Fibroblast of skin of back (primary cell): Measurements from ENCODE around the gene CGREF1.
"Not testable (repeated sequence)": the region's sequence is repeated elsewhere in the genome, so short reads cannot be mapped to it uniquely, and the experiment has no call there.

ENCODE experiments used
- DNase-seq: peaks from one replicate; pipeline ENCODE4 v3.0.0-alpha.2; 2013

CGREF1 gene

DNA sequence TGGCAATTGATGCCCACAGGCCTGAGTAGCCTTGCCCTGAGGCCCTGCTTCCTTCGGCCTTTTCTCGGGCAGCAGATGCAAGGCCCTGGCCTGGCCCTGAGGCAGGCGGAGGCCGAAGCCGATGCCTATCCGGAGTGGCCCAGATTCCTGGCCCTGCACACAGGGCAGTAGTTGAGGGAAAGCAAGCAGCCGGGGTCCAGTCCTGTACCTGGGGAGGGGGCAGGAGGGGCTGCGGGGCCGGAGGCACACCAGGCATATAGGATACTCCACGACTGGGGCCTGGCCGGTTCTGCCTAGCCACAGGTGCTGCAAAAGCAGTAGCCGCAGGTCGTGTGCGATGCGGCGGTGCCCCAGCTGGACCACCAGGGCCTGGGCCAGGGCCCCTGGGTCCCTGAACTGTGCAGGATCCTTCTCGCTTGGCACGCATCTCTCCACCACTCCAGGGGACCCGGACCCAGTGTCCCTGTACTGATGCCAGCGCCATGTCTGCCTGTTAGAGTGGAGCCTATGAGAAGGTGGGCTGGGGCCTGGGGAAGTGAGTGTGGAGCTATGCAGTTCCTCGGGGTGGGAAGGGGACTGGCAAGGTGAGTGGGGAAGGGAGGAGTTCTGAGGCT lies 18.5 kb upstream of the CGREF1 start:
- no peak for DNase-seq

DNA sequence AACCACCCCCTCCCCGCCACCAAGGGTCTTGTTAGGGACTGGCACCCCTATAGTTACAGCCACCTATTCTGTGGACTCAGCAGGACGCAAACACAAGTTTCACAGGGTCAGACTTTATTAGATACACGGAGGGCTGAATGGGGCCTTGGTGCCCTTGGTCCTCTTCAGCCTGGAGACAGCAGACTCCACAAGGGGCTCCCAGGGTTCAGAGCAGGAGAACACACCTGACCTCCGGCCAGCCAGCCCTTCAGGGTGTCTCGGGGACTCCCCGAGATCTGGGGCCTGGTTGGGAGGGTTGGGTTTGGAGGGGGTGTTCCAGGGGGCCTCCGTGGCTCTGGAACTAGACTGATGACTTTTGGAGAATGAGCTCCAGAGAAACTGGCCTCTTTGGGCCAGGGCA lies 17.8 kb upstream of the CGREF1 start:
- DNase-seq = no peak

DNA sequence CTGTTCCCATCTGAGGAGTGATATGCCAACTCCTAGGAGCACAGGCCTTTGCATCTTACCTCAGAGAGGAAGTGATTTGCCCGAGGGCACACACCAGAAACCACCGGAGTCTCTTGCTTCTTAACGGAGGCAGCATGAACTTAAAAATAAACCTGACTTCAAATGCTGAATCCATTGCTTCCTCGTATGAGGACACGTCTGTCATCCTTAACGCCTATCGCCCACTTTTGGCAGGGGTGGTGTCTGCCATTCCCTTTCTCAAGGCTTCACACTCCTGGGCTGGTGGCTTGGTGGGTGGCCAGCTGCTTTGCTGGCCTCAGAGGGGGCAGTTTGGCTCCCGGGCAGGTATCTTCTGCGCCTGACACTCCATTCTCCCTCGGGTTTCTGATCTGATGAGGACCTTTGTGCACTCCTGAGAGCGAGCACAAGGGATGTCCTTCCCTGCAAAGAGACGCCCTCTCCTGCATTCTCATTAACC lies 16.6 kb upstream of the CGREF1 start:
- DNase-seq = no peak

DNA sequence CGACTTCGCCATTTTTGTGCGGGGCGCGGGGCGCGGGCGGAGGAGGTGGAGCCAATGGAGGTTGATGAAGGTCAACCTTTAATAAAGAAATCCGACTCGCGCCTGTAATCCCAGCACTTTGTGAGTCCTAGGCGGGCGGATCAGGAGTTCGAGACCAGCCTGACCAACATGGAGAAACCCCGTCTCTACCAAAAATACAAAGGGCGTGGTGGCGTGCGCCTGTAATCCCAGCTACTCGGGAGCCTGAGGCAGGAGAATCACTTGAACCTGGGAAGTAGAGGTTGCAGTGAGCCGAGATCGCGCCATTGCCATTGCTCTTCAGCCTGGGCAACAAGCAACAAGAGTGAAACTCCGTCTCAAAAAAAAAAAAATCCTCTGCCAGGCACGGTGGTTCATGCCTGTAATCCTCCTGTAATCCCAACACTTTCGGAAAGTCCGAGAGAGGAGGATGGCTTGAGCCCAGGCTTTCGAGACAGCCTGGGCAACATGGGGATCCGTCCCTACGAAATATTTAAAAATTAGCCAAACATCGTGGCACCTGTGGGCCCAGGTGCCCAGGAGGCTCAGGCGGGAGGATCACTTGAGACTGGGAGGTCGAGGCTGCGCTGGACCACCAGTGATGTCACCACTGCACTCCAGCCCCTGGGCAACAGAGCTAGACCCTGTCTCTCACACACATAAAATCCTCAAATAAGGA lies 16.0 kb upstream of the CGREF1 start:
- no peak for DNase-seq

DNA sequence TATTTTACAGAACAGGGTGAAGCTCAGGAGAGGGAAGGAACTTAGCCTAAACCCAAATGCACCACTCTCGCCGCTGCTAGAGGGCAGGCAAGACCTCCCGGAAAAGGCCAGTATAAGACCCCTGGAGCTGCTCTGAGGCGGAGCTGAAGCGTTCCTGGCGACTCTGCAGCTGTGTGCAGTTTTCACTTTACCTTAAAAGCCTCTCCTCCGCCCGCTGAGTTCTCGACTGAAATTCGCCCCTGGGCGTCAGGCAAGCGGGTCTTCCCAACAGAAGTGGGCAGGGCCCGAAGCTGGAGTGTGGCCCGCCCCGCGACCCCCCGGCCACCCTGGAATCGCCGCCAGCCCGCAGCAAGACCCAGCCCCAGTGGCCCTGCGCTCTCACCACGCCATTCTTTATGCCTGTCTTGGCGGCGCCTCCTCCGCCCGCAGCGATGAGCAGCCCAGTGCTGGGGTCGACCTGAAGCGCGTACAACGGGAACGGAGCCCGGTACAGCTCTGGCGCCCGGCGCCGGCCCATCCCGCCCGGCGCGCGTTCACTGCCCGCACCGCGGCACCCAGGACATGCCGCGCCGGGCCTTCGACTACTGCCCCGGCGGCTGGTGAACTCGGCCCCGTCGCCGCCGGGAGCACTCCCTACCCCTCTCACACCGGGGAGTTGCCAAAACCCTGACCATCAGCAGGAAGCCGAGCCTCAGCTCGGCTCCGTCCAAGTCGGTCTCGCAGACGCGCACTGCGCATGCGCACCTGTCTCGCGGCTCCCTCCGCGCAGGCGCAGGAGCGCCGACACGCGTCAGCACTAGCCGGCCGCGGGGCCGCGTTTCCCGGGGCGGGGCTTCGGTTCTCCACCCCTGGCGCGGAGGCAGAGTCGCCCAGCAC lies 15.2 kb upstream of the CGREF1 start, which contains the start of gene PREB:
Gene PREB (minus strand): TSS at position 732 of the 876 bp plus-strand sequence. CDS start 215 bp downstream, at position 517.
- DNase-seq = peak; percentile 92

DNA sequence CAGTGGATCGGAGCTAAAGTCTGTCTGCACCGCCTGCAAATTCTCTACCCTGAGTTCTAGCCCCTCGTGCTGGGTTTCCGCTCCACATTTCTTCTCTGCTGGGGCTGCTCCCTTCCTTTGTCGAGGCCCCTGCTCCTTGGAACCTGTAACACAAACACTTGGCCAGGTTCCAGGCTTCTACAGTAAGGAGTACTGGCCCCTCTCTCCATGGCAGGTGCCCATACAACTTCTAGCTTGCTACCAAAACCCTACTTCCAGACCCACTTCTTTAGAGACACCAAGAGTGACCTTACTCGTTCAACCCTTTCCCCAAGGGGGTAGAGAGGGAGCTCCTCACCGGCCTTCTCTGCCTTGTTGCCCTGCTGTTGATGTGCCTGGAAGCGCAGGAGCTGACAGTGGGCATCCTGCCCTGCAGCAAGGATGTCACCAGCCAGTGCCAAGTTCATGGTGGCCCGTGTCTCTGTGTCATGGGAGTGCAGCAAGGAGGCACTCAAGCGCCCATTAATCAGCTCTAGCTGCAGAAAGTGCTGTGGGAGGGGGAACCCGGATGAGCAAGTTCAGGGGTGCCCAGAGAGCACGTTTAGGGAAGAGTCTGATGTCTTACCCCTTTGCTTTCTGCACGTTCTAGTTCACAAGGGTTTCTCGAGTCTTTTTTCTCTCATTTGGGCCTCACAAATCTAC lies 14.4 kb upstream of the CGREF1 start:
- DNase-seq = no peak

DNA sequence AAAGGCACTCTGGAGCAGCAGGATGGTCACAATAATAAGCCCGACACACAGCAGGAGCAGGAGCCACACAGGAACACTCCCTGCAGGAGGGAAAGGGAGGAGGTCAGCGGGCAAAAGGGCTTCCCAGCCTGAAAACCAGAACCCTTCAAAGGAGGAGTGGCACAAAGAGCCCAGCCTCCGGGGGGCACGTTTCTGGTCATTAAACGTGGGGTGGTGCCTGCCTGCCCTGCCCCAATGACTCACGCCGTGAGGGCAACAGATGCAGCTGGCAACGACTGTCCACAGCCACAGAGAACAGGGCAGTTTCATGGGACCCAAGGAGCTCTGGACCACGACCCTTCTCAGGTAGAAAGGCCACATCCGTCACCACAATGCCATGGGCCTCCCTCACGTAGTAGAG lies 12.5 kb upstream of the CGREF1 start:
- DNase-seq = no peak

DNA sequence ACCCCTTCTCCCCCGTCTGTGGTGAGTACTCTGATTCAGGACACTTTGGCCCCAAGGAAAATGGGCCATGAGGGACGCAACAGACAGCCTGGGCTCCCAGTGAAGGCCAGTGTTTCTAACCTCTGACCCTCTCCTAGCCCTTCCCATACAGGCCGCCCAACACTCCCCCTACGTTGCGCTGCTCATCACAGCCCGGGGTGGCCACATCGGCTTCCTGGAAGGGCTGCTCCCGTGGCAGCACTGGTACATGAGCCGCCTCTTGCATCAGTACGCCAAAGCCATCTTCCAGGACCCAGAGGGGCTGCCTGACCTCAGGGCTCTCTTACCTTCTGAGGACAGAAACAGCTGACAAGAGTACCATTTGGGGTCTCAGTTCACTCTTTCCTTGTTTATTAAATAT lies 11.5 kb upstream of the CGREF1 start:
- no peak for DNase-seq

DNA sequence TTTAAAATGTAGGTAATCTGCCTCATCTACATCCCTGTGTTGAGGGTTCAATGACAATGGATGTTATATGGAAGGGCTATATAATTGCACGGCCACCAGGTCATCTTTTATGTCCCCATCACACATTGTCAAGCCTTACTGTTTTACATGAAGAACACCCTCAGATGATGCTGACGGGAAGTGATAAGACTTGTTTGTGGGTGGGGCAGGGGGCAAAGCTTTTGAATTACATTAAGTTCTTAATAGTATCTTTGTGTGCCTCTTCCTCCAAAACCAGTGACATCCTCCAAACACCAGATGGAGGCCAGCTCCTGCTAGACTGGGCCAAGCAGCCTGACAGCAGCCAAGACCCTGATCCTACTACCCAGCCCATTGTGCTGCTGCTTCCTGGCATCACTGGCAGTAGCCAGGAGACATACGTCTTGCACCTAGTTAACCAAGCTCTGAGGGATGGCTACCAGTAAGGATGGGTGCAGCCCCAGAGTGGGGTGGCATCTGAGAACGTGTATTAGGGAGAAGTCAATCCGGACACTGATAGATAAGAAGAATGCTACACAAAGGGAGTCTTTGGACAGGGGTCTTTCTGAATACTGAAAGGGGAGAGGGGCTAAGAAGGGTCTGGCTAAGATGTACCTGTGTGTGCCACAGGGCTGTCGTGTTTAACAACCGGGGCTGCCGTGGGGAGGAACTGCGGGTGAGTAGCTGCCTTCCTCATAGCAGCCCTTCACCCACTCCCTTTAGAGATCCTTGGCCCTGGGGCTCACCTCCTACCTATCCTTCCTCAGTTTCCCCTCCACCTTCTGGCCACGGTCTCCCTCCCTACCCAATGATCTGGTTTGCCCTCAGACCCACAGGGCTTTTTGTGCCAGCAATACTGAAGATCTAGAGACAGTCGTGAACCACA lies 10.0 kb upstream of the CGREF1 start:
- no peak for DNase-seq

DNA sequence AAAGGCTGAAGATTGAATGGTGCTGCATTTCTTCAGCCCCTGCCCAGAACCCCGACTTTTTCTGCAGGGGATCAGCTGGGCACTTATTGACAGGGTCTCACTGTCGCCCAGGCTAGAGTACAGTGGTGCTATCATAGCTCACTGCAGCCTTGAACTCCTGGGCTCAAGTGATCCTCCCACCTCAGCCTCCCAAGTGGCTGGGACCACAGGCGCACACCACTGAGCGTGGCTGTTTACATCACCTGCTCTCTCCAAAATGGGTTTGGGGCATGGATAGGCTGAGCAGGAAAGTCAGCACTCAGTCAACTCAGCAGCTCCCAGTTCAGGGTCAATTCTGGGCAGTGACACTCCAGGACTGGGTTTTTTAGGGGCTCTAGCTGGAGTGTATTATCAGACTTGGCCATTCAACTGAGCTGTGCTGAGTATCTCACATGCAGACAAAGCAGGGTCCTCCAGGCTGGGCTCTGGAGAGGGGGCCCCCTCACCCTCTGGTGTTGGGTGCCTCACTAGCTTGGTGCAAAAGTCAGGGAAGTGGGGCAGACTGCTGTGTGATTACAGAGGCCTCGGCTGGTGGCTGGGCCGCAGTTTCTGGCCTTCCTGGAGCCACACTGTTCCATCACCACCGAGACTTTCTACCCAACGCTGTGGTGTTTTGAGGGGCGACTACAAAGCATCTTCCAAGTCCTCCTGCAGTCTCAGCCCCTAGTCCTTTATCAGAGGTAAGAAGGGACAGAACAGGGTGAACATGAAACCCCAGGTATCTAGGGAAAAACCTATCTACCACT lies 9.1 kb upstream of the CGREF1 start:
- DNase-seq = no peak

DNA sequence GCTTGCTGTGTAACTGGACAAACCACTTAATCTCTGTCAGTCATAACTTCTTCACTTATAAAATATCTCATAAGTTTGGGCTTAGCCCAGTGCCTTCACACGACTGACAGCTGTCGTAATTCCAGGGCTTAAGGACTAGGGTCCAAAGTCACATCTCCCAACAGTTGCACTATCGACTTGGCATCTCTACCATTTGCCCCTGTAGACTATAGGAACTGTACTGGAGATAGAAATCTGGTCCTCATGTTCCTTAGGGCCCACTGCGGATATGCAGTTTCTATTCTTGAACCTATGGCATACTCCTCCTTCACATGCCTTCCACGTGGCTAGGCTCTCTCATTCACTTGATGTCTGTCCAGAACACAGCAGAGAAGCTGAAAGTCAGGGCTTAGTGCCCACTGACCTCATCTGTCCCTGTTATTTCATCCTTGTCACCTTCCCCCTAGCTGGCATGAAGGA lies 7.4 kb upstream of the CGREF1 start:
- DNase-seq = no peak

DNA sequence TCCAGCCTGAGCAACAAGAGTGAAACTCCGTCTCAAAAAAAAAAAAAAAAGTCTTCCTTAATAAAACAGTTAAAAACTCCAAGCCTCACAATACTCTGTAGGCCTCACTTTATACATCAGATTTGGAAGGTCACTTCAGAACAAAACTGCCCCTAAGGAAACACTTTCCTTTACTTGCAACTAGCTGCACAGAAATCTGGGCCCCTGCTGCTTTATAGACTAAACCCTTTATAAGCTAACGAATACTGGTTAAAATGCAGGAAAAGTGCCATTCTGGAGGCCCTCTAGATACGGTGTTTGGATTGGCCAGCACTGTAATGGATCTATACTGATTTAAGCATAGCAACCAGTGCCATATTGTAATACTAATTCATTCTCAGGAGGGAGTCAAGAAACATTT lies 6.2 kb upstream of the CGREF1 start:
- DNase-seq = no peak

DNA sequence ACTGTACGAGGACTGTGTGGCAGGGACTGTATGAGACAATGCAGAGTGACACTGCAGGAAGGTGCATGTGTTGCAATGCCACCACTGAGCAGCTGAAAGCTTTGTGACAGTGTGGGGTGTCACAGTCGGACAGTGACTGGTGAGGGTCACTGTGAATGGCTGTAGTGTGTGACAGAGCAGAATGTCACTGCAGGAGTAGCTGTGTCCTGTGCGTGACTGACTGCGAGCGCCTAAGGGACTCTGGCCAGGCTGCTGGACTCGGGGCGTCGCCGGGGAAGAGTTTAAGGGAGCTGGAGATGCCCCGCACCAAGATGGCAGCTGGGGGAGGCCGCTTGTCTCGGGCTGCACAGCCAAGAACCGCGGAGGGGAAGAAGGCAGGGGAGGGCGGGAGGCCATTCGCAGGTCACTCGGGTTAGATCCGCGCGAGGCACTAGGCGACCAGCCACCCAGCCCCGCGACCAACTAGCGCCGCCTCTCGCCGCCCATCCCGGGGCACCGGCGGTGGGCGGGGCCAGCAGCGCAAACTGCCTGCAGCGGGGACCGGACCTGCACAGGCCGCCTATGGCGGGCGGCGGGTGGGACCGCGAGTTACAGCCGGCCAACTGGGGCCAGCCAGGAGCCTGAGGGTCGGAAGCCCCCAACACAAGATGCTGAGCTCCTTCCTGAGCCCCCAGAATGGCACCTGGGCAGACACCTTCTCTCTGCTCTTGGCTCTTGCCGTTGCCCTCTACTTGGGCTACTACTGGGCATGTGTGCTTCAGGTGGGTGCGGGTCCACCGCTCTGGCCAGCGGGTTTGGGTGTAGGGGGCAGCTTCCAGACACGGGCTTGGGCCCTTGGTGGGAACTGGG lies 4.6 kb upstream of the CGREF1 start, which contains the start of gene ABHD1:
Gene ABHD1 (plus strand): TSS at position 514 of the 849 bp plus-strand sequence. CDS start 134 bp downstream, at position 648.
- DNase-seq = peak; percentile 19

DNA sequence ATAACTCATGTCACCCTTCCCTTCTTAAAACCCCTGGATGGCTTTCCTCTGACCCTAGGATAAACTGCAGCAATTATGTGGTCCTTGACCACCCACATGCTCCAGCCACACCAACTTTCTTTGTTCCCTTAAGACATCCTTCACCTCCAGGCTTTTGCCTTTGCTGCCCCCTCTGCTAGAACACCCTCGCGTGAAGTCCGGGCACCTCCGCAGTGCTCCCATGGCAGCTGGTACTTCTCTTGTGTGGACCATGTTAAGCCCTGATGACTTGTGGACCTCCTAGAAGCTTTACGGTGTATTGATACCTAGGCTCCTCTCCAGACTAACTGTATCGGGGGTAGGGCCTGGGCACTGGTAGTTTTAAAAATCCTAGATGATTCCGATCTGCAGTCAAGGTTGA lies 3.9 kb upstream of the CGREF1 start:
- DNase-seq = no peak

DNA sequence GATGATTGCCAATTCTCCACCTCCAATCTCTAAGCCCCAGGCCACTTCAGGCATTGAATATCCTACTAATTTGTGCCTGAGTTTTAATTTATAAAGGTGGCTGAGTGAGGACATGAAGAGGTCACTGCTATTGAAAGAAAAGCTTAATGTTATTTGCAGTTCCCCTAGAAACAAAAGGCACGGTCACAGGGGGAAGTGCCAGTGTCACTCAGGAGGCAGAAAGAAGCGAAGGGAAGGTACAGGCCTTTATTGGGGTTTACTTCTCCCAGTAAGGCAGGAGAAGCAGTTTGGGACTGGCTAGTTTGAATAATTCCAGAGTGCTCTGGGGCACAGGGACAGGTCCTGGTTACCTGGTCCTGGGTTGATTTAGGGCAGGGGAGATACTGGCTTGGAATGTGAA lies 3.0 kb upstream of the CGREF1 start:
- no peak for DNase-seq

DNA sequence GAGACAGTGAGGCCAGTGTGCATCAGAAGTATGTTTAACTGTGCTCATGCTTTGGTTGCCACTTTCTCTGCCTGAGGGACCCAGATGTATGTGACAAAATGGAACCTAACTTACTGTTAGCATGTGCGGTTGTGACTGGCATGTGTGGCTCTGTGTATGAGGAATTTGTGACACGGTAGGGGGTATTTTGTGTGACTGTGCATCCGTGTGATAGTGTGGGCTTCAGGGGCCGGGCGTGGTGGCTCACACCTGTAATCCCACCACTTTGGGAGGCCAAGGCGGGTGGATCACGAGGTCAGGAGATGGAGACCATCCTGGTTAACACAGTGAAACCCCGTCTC lies 372 bp upstream of the CGREF1 start:
- not testable (repeated sequence) for DNase-seq

DNA sequence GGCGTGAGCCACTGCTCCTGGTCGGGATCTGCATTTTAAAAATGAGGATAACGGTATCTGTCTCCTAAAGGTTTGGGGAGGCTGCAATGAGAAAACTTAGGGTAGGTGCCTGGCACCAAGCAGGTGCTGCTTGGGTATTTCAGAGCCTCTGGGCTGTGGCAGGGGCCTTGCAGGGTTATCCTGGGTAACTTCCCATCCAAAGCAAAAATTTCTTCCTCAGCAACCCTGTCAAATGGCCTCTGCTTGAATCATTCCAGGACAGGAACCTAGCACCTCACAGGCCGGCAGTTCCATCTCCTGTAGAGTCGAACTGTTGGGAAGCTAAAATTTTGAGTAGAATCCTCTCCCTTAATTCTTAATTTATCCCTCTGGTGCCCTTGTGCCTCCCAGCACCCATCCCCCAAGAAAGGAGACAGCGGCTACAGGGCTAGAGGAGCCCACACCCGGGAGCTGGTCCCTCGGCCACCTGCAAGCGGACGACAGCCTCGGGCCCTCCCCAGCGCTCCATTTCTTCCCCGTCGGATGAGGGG lies 868 bp downstream of the CGREF1 start:
- no peak for DNase-seq

DNA sequence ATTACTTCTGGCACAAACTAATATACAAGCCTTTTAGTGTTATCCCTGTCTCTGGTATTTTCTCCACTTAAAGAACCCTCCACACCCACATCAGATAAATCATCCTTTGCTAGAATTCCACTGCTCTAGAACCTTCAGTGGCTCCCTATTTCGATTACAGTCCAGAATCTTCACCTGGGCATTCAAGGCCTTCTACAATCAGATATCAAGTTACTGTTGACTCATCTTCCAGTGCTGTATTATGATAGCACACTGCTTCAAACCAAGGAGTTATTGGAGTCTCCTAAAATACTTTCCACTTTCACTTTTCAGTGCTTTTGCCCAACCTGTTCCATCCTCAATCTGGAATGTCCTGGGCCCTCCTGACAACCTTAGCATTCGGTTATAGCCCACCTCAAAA lies 3.4 kb downstream of the CGREF1 start:
- DNase-seq = no peak

DNA sequence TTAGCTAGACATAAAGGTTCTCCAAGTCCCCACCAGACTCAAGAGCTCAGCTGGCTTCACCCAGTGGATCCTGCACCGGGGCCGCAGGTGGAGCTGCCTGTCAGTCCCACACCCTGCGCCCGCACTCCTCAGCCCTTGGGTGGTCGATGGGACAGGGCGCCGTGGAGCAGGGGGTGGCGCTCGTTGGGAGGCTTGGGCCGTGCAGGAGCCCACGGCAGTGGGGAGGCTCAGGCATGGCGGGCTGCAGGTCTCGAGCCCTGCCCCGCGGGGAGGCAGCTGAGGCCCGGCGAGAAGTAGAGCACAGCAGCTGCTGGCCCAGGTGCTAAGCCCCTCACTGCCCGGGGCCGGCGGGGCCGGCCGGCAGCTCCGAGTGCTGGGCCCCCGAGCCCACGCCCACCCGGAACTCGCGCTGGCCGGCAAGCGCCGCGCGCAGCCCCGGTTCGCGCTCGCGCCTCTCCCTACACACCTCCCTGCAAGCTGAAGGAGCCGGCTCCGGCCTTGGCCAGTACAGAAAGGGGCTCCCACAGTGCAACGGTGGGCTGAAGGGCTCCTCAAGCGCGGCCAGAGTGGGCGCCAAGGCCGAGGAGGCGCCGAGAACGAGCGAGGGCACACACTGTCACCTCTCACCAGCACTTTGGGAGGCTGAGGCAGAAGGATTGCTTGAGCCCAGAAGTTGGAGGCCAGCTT lies 7.4 kb downstream of the CGREF1 start:
- not testable (repeated sequence) for DNase-seq
